ENCODE measurements around the gene DNALI1.

Gene DNALI1

DNA sequence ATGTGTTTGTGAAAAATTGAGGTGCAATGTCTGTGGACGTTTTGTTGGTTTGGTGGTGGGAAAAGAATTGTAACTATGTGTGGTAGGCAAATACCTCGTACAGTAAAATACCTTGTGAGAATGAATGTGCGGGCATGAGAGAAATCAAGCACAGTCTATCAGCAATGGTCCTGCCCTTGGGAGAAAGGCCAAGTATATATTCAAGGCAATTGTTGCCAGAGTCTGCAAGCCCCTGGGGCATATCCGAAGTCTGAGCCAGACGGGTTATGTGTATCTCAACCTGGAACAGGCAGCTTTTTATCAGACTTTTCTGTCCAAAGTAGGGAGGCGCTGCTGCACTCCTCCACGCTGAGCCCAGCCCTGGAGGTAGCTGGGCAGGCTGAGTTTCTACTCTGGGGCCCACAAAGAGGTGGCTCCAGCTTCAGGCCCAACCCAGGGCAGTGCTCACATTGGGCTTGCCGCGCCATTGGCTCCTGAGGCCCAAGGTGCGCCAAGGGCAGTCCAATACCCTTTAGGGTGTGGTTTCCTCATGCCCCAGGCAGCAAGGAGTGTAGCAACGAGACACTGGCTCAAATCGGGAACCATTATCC, 48.4 kb downstream of the DNALI1 start:
- DNase-seq: no peak

- no peak for DNase-seq
These were observed 49.2 kb downstream of the DNALI1 start for GRCh38 chr1:37605806-37606474.

DNA sequence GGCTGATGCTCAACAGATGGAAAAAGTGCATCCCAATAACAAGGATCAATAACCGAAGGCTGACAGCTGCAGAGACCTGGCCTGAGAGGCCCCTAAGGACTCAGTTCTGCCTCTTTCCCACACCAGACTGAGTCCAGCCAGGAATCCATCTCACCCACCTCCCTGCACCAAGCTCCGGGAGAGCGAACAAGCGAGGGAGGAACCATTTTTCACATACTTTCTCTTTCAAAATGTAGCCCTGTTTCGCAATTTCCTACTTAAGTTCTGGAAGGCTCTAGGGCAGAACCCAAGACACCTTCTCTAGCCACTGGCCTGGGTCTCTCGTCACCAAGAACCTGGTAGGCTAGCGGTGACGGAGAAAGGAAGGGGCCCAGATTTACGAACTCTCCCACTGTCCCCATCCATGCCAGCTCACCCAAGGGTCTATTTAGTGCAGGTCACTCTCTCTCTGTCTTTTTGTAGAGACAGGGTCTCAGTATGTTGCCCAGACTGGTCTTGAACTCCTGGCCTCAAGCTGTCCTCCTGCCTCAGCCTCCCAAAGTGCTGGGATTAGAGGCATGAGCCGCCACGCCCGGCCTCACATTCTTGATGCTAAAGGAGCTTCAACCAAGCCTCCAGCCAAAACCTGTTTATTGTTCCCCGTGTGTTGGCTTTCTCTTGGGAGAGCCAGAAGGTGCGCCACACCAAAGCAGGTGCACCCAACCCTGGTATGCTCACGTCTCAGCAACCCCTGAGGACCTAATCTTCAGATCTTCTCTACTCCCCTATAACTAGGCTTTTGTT, 49.9 kb downstream of the DNALI1 start:
- no peak for DNase-seq

DNA sequence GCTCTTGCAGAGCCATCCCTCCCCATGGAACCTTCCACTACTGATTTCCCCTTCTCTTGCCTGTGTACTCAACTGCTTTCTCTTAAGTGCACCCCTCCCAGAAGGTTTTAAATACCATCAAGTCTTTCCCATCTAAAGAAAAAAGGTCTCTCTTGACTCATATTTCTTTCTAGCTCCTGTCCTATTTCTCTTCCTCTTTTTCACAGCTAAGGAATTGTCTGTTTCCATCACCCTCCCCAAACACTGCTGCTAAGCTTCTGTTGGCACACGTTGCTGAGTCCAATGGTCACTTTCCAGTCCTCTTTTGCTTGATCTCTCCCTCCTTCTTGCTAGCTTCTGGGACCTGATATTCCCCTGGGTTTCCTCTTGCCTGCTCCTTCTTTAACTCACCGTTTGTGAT, 52.3 kb downstream of the DNALI1 start:
- DNase-seq: no peak

GRCh38 chr1:37609994-37610393, 53.3 kb downstream of the DNALI1 start:
- DNase-seq: no peak

GRCh38 chr1:37612186-37612585, 55.4 kb downstream of the DNALI1 start:
- DNase-seq: no peak

- no peak for DNase-seq
These were observed 57.4 kb downstream of the DNALI1 start for GRCh38 chr1:37614105-37614504.

- no peak for DNase-seq
These were observed 59.6 kb downstream of the DNALI1 start for GRCh38 chr1:37616330-37616729.

All from midbrain (tissue), 1 donor.